Smooth muscle cell (in vitro differentiated cells): Measurements from ENCODE around the gene BICD2. TPM values are rescaled to one million over a fixed set of nuclear protein-coding genes. Genes with fewer than 3 reads are reported as not detected.

ENCODE experiments used
- DNase-seq: peaks from one replicate; lab custom pipeline; 2025; ENCODE audit not compliant: unreplicated experiment; lab: John Stamatoyannopoulos, UW
- H2AFZ ChIP-seq: fragments of 200-600 bp; sonication (generic); 2 replicates; pipeline ENCODE4 v1.6.0; 2016; ENCODE audit warnings: antibody characterized with exemption, low read depth, mild to moderate bottlenecking
- H3F3A ChIP-seq: fragments of 200-600 bp; sonication (generic); 2 replicates; pipeline ENCODE4 v1.6.0; 2017; ENCODE audit warnings: antibody characterized with exemption, low read depth
- H3K27ac ChIP-seq: fragments of 200-600 bp; sonication (generic); 2 replicates; pipeline ENCODE4 v1.5.1; 2016; ENCODE audit warnings: low read depth, mild to moderate bottlenecking
- H3K27me3 ChIP-seq: fragments of 200-600 bp; sonication (generic); 2 replicates; pipeline ENCODE4 v1.6.1; 2016; ENCODE audit warnings: low read depth, mild to moderate bottlenecking
- H3K36me3 ChIP-seq: fragments of 200-600 bp; sonication (generic); 2 replicates; pipeline ENCODE4 v1.5.1; 2016; ENCODE audit warnings: low read depth
- H3K4me1 ChIP-seq: fragments of 200-600 bp; sonication (generic); 2 replicates; pipeline ENCODE4 v1.5.1; 2016; ENCODE audit warnings: low read depth
- H3K4me2 ChIP-seq: fragments of 200-600 bp; sonication (generic); 2 replicates; pipeline ENCODE4 v1.6.0; 2016; ENCODE audit warnings: mild to moderate bottlenecking
- H3K4me3 ChIP-seq: fragments of 200-600 bp; sonication (generic); 2 replicates; pipeline ENCODE4 v1.5.1; 2016; ENCODE audit warnings: mild to moderate bottlenecking
- H3K79me2 ChIP-seq: fragments of 200-600 bp; sonication (generic); 2 replicates; pipeline ENCODE4 v1.6.0; 2016; ENCODE audit warnings: low read depth, mild to moderate bottlenecking
- H3K9ac ChIP-seq: fragments of 200-600 bp; sonication (generic); 2 replicates; pipeline ENCODE4 v1.6.0; 2016; ENCODE audit warnings: low read depth
- H3K9me3 ChIP-seq: fragments of 200-600 bp; sonication (generic); replicated peaks from 2 replicates; pipeline ENCODE4 v1.5.1; 2016; ENCODE audit warnings: low read depth
- H4K20me1 ChIP-seq: fragments of 200-600 bp; sonication (generic); 2 replicates; pipeline ENCODE4 v1.6.0; 2016; ENCODE audit warnings: low read depth
- CTCF ChIP-seq: fragments of 200-600 bp; sonication (generic); IDR thresholded peaks from 2 replicates; pipeline ENCODE4 v1.5.1; 2017; ENCODE audit warnings: borderline replicate concordance, mild to moderate bottlenecking, antibody characterized with exemption; ENCODE audit not compliant: insufficient read depth, poor library complexity, severe bottlenecking
- WGBS: methylation state at CpG from one replicate; pipeline ENCODE4 v1.1.7; 2016; ENCODE audit warnings: low lambda C conversion rate; 5-methylcytosine and 5-hydroxymethylcytosine counted together
- polyA plus RNA-seq: library from polyadenylated mRNA; unstranded; fragments of >200 nt; fragmentation: Nextera tagmentation; extraction: Ambion mirVana; gene quantifications from 2 replicates; pipeline ENCODE4 v1.2.1, GENCODE V29; 2016
- total RNA-seq: library from RNA; depleted of rRNA; stranded (reverse); fragments of >200 nt; gene quantifications from 2 replicates; pipeline ENCODE4 v1.2.3, GENCODE V29; 2014

The BICD2 gene
- total and polyA plus RNA-seq, 2 experiments from 2014 or later, result 28.1 to 29.1 TPM

GRCh38 chr9:92763721-92764380 lies 782 bp downstream of the BICD2 start:
- H3K4me3 ChIP-seq, result peak overlapping the region; percentile 97

DNA sequence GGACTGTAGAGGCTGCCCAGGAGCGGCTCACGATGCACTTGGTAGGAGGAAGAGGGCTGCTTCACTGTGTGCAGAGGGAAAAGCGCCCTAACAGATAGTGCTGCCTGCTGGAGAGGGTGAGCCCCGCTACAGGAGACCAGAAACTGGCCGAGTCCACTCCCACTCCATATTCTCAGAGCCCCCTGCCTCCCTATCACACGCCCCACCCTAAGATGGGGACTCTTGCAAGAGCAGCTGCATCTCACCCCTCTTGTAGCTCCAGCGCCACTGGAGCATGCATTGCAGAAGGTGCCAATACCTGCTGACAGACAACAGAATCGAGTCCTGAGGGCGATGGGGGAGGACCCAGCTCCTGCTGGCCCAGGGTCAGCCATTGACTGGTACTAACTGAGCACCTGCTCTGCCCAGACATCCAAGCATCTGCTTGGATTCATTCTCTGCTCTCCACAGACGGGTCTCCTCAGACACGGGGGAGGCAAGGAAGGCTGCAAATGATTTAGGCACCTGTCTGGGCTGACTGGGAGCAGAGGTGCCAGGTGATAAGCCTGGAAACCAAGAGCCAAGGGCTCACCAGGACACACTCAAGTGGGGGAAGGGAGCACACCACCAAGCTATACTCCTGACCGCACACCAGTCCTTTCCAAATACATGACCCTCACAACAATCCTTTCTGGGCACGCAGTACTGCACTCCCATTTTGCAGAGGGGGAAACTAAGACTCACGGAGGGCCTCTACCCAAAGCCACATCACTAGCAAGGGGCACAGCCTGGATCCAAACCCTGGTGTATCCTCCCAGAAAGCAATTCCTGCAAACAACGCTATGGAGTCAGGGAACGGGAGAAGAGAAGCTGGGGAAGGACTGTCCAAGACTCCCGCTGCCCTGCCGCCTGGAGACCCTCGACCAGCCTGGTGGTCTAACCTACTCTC lies 1.6 kb downstream of the BICD2 start:
- no peaks in the 10 kb centered on the region for H3K36me3 ChIP-seq
- peaks cover 62% of the 10 kb centered on the region for H3K79me2 ChIP-seq
- no peaks in the 10 kb centered on the region for H3K27me3 ChIP-seq
- H3K27ac ChIP-seq, result no peak overlapping the region
- 70% methylated on average over 17 of the region's 19 CpGs for WGBS
- no peak for DNase-seq
- no peaks in the 10 kb centered on the region for H3K9me3 ChIP-seq
- H3K4me2 ChIP-seq, result peak overlapping the region; percentile 99
- peaks cover 10% of the 10 kb centered on the region for H3K4me1 ChIP-seq
- H3F3A ChIP-seq, result peaks cover 5% of the 10 kb centered on the region
- no peak for TF ChIP-seq CTCF
- H3K4me3 ChIP-seq, result peak overlapping the region; percentile 97
- no peak overlapping the region for H2AFZ ChIP-seq
- peaks cover 58% of the 10 kb centered on the region for H4K20me1 ChIP-seq
- peak overlapping the region; percentile 87 for H3K9ac ChIP-seq

More at GRCh38 chr9:92763721-92764380, 782 bp downstream of the BICD2 start:
- 1% methylated on average over 27 of the region's 42 CpGs for WGBS
- Histone ChIP-seq H3K4me2 (peak overlapping the region; percentile 99), H3F3A (peaks cover 5% of the 10 kb centered on the region), H3K4me1 (peaks cover 10% of the 10 kb centered on the region), H3K27ac (no peak overlapping the region), H3K79me2 (peaks cover 57% of the 10 kb centered on the region), H3K27me3 (no peaks in the 10 kb centered on the region), H4K20me1 (peaks cover 54% of the 10 kb centered on the region), H3K9ac (peak overlapping the region; percentile 87), H3K36me3 (no peaks in the 10 kb centered on the region), H2AFZ (peak overlapping the region; percentile 87), H3K9me3 (no peaks in the 10 kb centered on the region)
- no peak for TF ChIP-seq CTCF
- no peak for DNase-seq

DNA sequence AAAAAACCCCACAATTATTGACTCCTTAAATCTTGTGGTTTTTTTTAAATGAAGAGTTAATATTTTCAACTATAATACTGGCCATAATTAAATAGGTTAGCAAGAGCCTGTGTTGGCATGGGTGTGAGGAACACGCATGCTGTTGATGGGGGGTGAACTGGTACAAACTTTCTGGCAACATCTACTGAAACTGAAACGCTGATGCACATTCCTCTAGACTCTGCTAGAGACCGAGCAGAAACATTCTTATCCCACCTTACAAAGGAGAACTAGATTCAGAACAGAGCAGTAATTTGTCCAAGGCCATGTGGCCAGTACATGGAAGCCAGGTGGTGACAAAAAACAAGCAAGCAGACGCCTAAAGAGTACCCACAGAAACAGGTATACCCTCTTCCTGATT lies 2.4 kb downstream of the BICD2 start:
- Histone ChIP-seq H3F3A (peaks cover 5% of the 10 kb centered on the region), H4K20me1 (peaks cover 64% of the 10 kb centered on the region), H3K27me3 (no peaks in the 10 kb centered on the region), H3K4me1 (peaks cover 10% of the 10 kb centered on the region), H3K36me3 (no peaks in the 10 kb centered on the region), H3K9ac (no peak overlapping the region), H3K27ac (no peak overlapping the region), H3K4me3 (no peak overlapping the region), H3K4me2 (no peak overlapping the region), H3K9me3 (no peaks in the 10 kb centered on the region), H3K79me2 (peaks cover 71% of the 10 kb centered on the region), H2AFZ (no peak overlapping the region)
- 85% methylated on average over 4 of the region's 4 CpGs for WGBS
- no peak for DNase-seq
- no peak for TF ChIP-seq CTCF
